NCI-H446 treated with DMSO at 0.1 percent for 48 hours (cell line): Measurements from ENCODE around the gene NOS1AP.

ENCODE experiments used
- DNase-seq: peaks from one replicate; lab custom pipeline; 2025; lab: John Stamatoyannopoulos, UW

The NOS1AP gene

GRCh38 chr1:162386292-162387225 is 317.1 kb downstream of the NOS1AP start:
- DNase-seq, result no peak

GRCh38 chr1:162387226-162388082 is 318.0 kb downstream of the NOS1AP start:
- no peak for DNase-seq

- DNase-seq, result no peak
Measured at GRCh38 chr1:162388083-162388594, 318.6 kb downstream of the NOS1AP start.

GRCh38 chr1:162388615-162389014 is 319.1 kb downstream of the NOS1AP start:
- no peak for DNase-seq

- DNase-seq, result no peak
Measured at GRCh38 chr1:162389021-162389818, 319.7 kb downstream of the NOS1AP start.

- no peak for DNase-seq
Measured at GRCh38 chr1:162389971-162390370, 320.5 kb downstream of the NOS1AP start.

GRCh38 chr1:162390396-162391185 is 321.1 kb downstream of the NOS1AP start:
- no peak for DNase-seq

- no peak for DNase-seq
Measured at GRCh38 chr1:162391790-162392563, 322.5 kb downstream of the NOS1AP start.

GRCh38 chr1:162396201-162396906 is 326.9 kb downstream of the NOS1AP start:
- no peak for DNase-seq

- DNase-seq, result no peak
Measured at GRCh38 chr1:162397039-162397448, 327.6 kb downstream of the NOS1AP start.

- DNase-seq, result no peak
Measured at GRCh38 chr1:162397943-162398560, 328.6 kb downstream of the NOS1AP start.

GRCh38 chr1:162398999-162399580 is 329.6 kb downstream of the NOS1AP start:
- no peak for DNase-seq

- DNase-seq, result no peak
Measured at GRCh38 chr1:162400790-162401355, 331.4 kb downstream of the NOS1AP start.

GRCh38 chr1:162404550-162405160 is 335.2 kb downstream of the NOS1AP start:
- no peak for DNase-seq

GRCh38 chr1:162405800-162406199 is 336.3 kb downstream of the NOS1AP start:
- no peak for DNase-seq

- no peak for DNase-seq
Measured at GRCh38 chr1:162406811-162407210, 337.3 kb downstream of the NOS1AP start.

- no peak for DNase-seq
Measured at GRCh38 chr1:162407539-162407938, 338.0 kb downstream of the NOS1AP start.

- DNase-seq, result no peak
Measured at GRCh38 chr1:162412002-162412401, 342.5 kb downstream of the NOS1AP start, which contains the start of gene SH2D1B. TSS of gene SH2D1B (minus strand) at chr1:162412136. CDS start at chr1:162412016, 120 bp downstream.
